Fibroblast of villous mesenchyme (primary cell): ENCODE results near the gene COX15. TPM values are rescaled to one million over a fixed set of nuclear protein-coding genes. Genes with fewer than 3 reads are reported as not detected.

Source experiments
- DNase-seq: peaks from one replicate; pipeline ENCODE4 v3.0.0-alpha.2; 2010; ENCODE audit warnings: low read depth
- H3K4me3 ChIP-seq: 2 replicates; pipeline ENCODE4 v1.5.1; 2011; ENCODE audit warnings: low read depth, mild to moderate bottlenecking, low read length
- total RNA-seq: library from RNA; depleted of rRNA; stranded (reverse); fragments of >200 nt; gene quantifications from 2 replicates; pipeline ENCODE4 v1.2.3, GENCODE V29; 2012
- TF ChIP-seq, protein P1 (sequence below): IDR thresholded peaks from 2 replicates; pipeline ENCODE4 v1.5.1; 2012; ENCODE audit warnings: low read depth, mild to moderate bottlenecking, low read length; ENCODE audit not compliant: insufficient read depth

COX15 gene
- total RNA-seq, 1 donor, result 54.0 TPM

DNA sequence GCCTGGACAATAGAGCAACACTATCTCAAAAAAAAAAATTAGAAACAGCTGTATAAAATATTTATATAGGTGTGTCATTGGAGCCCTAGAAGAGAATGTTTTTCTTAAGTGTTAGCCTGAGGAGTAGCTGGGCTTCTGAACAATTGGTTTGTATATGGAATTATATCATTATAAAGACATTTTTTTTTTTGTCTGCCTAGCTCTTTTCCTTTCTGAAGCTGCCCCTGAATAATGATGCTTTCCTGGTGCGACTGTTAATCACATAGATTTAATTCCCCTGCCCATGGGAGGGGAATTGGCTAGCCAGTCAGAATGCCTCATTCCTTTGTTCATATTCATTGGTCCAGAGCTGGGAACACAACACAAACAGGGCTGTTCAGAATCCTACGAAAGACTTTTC lies 36.6 kb upstream of the COX15 start:
- H3K4me3 ChIP-seq, result no peak overlapping the region
- DNase-seq, result no peak
- TF ChIP-seq, protein P1, sequence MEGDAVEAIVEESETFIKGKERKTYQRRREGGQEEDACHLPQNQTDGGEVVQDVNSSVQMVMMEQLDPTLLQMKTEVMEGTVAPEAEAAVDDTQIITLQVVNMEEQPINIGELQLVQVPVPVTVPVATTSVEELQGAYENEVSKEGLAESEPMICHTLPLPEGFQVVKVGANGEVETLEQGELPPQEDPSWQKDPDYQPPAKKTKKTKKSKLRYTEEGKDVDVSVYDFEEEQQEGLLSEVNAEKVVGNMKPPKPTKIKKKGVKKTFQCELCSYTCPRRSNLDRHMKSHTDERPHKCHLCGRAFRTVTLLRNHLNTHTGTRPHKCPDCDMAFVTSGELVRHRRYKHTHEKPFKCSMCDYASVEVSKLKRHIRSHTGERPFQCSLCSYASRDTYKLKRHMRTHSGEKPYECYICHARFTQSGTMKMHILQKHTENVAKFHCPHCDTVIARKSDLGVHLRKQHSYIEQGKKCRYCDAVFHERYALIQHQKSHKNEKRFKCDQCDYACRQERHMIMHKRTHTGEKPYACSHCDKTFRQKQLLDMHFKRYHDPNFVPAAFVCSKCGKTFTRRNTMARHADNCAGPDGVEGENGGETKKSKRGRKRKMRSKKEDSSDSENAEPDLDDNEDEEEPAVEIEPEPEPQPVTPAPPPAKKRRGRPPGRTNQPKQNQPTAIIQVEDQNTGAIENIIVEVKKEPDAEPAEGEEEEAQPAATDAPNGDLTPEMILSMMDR, result no peak

DNA sequence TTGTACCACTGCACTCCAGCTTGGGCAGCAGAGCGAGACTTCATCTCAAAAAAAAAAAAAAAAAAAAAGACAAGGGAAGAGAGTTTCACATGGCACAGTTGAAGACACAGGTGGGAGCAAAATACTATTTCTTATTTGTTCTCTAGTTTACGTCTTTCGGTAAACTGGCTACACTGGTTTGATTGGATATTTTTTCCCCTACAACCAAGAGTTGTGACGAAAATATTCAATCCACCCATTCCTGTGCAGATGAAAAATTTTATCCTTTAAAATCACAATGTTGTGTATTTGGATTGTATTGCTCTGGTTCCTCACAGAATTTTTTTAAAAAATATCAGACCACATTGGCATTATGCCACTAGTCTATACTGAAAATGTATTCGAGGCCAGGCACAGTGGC lies 36.0 kb upstream of the COX15 start:
- H3K4me3 ChIP-seq, result no peak overlapping the region
- no peak for DNase-seq
- TF ChIP-seq, protein P1, result no peak

DNA sequence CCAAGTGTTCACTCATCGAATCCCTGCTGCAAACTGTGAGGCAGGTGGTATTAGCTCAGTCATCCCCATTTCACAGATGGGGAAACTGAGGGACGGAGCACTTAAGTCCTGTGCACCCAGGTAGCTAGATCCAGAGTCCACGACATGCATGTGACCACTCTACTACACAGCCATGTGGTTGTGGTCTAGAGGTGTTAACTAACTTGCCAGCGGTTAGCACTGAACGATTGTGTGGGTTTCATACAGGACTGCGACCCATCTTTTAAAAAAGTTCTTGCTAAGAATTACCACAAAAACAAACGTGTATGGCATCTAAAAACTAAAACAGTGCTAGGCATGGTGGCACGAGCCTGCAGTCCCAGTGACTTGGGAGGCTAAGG lies 34.4 kb upstream of the COX15 start:
- H3K4me3 ChIP-seq, result no peak overlapping the region
- DNase-seq, result no peak
- TF ChIP-seq, protein P1, result no peak

DNA sequence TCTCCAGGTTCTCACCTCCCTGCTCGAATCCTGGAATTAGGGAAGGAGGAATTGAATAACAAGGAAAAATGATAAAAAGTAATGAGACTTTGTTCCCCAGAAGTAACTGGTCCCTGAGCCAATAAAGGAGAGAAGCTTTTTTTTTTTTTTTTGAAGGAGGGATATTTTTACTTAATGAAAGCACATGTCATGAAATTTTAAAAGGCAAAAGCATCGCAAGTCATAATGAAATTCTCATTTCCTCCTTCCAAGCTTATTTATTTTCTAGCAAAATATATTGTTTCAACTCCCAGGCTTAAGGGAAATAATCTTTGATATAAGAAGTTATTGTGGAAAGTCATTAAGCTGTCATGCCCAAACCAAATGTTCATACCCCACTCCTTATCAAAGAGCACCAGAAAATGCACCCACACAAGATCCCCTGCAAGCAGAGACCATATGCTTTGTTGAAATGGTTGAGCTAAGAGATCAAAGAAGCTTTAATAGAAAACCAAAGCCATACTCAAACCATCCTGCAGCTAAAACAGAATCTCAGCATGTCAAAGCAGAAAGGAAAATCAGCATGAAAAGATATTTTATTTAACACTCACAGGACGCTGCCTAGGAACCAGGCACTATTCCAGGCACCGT lies 33.9 kb upstream of the COX15 start:
- TF ChIP-seq, protein P1, result no peak
- no peak for DNase-seq

DNA sequence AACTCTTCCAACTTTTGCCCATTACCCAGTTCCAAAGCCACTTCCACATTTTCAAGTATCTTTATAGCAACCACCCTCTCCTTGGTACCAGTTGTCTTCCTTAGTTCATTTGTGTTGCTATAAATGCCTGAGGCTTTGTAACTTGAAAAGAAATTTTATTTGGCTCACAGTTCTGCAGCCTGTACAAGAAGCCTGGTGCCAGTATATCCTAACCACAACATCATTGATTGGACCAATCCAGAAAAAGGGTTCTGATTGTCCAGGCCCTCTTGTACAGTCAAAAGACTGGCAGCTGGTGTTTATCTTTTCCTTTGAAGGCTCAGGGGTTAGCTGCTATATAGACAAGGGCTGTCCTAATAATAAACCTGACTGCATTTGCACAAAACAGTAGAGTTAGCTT lies 29.4 kb upstream of the COX15 start:
- no peak overlapping the region for H3K4me3 ChIP-seq
- TF ChIP-seq, protein P1, result no peak
- peak; percentile 20 for DNase-seq

More for the DNA sequence above, 33.9 kb upstream of the COX15 start:
- H3K4me3 ChIP-seq, result no peak overlapping the region

DNA sequence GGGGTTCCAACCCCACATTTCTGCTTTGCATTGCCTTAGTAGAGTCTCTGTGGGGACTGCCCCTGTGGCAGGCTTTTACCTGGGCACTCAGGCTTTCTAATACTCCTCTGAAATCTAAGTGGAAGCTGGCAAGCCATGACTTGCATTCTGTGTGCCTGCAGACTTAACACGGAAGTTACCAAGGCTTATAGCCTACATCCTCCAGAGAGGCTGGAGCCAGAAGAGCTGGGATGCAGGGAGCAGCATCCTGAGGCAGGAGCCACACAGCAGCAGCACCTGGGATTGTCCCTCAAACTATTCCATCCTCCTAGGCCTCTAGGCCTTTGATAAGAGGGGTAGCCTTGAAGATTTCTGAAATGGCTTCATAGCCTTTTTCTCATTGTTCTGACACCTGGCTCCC lies 28.4 kb upstream of the COX15 start:
- DNase-seq, result no peak
- no peak overlapping the region for H3K4me3 ChIP-seq
- TF ChIP-seq, protein P1, result no peak

DNA sequence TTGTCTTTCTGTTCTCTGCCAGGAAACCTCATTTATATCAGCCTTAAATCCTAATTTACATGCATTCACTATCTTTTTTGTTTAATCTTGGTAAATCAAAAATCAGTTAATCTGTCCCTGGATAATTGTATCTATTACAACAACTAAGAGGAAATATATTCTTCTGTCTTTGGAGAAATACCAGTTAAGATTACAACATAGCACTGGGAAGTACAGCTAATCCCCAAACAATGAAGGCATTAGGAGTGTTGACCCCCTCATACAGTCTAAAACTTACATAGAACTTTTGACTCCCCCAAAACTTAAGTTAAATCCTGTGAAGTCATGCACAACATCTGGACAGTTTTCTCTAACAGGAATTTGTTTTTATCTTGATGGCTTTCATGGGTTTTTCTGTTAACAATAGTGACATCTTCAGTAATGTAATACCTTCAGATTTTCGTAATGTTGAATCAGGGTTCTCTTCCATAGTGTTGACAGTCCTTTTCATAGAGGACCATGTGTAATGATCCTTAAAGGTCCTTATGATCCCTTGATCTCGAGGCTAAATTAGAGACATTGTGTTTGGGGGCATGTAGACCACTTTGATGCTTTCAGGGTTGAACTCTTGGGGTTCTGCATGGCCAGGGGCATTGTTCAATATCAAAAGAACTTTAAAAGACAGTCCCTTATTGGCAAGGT lies 26.4 kb upstream of the COX15 start:
- TF ChIP-seq, protein P1, result no peak
- no peak overlapping the region for H3K4me3 ChIP-seq
- DNase-seq, result peak; percentile 90
